ENCODE data around the gene MED20. TPM values are rescaled to one million over a fixed set of nuclear protein-coding genes. Genes with fewer than 3 reads are reported as not detected.
A peak's percentile ranks its signal among the peaks of the same experiment; 100 is the strongest.

MED20 gene
- total and polyA plus RNA-seq, 8 donors: 1.2 to 34.4 (median 10.3) TPM

DNA sequence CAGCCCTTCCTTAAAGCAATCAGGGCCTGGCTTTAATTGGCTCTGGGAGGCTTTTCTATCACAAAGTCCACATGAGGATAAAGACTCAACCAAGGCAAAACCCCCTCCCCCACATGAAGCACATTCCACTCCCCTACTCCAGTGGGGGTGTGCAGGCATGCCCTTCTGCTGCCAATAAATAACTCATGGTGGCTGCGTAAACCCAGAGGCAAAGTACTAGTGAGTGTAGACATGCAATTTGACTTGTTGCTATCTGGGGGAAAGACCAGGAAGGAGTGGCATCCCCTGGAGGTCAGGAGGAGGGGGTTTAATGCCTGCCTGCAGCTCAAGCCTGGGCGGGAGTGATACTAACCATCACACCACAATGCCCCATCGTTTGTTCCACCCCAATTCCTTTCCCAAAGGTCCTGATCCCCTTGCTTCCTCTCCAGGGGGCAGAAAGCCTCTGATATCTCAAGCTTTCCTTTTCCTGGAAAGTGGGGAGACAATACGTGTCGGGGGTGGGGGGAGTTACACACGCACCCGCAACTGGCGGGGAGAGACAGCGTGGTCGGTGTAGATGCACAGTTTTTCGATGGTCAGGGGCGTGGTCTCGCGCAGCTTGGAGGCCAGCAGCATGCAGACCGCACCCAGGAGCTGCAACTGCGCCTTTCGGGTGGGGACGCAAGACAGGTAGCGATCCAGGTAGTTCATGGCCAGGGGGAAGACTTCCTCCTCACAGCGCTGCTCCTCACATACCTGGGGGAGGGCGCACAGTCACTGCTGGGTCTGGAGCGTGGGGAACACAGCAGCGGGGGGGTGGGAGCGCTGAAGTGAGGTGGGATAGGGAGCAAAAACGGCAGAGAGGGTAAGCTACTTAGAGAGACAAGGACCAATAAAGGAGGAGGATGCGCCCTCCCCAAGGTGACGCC is 19.2 kb upstream of the MED20 start:
- peak; percentile 27 to 69 for DNase-seq
- H3K9me3 ChIP-seq: no peaks in the 10 kb centered on the region
- H3K4me3 ChIP-seq: peak overlapping the region; percentile 66 to 90 (median 84)
- peaks cover 29 to 71% (median 64%) of the 10 kb centered on the region in 4 donors for H3K4me1 ChIP-seq
- H3K27me3 ChIP-seq: no peaks in the 10 kb centered on the region
- 12 to 21% (median 12%) methylated on average over 12 to 27 of the region's 27 CpGs for WGBS, 5 donors
- peaks cover 8 to 26% (median 20%) of the 10 kb centered on the region in 4 donors for H3K36me3 ChIP-seq
- intact Hi-C loops (cut with DNase I; ENCODE audit: low total_unique reads): loop anchor here (10.0 kb wide), 1 partner anchor 105 kb away; no protein-coding TSS in a partner anchor
- H3K27ac ChIP-seq: peak overlapping the region; percentile 2 to 91 (median 89)
- TF ChIP-seq, protein P1, sequence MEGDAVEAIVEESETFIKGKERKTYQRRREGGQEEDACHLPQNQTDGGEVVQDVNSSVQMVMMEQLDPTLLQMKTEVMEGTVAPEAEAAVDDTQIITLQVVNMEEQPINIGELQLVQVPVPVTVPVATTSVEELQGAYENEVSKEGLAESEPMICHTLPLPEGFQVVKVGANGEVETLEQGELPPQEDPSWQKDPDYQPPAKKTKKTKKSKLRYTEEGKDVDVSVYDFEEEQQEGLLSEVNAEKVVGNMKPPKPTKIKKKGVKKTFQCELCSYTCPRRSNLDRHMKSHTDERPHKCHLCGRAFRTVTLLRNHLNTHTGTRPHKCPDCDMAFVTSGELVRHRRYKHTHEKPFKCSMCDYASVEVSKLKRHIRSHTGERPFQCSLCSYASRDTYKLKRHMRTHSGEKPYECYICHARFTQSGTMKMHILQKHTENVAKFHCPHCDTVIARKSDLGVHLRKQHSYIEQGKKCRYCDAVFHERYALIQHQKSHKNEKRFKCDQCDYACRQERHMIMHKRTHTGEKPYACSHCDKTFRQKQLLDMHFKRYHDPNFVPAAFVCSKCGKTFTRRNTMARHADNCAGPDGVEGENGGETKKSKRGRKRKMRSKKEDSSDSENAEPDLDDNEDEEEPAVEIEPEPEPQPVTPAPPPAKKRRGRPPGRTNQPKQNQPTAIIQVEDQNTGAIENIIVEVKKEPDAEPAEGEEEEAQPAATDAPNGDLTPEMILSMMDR (IDR thresholded peaks at IDR 0.05): no peak
- no peak for TF ChIP-seq POLR2AphosphoS5 (IDR thresholded peaks at IDR 0.05)
- TF ChIP-seq POLR2A (IDR thresholded peaks at IDR 0.05): no peak
- TF ChIP-seq EP300 (IDR thresholded peaks at IDR 0.05): no peak

- H3K4me1 ChIP-seq: peaks cover 29 to 75% (median 65%) of the 10 kb centered on the region in 4 donors
- no peaks in the 10 kb centered on the region for H3K27me3 ChIP-seq
- 53 to 66% (median 56%) methylated on average over 10 to 11 of the region's 11 CpGs for WGBS, 5 donors
- H3K9me3 ChIP-seq: no peaks in the 10 kb centered on the region
- TF ChIP-seq POLR2A (IDR thresholded peaks at IDR 0.05) (no peak), POLR2AphosphoS5 (IDR thresholded peaks at IDR 0.05) (no peak), EP300 (IDR thresholded peaks at IDR 0.05) (no peak)
- TF ChIP-seq, protein P1 (IDR thresholded peaks at IDR 0.05): no peak
- H3K27ac ChIP-seq: peak overlapping the region in 4 of 5 donors; percentile 89 to 91 (median 90)
- H3K4me3 ChIP-seq: peak overlapping the region in 2 of 4 donors; percentile 21 to 86
- DNase-seq: peak; percentile 30 to 61
- intact Hi-C loops (cut with DNase I; ENCODE audit: low total_unique reads): loop anchor here (10.0 kb wide), 1 partner anchor 105 kb away; no protein-coding TSS in a partner anchor
- peaks cover 14 to 34% (median 28%) of the 10 kb centered on the region in 4 donors for H3K36me3 ChIP-seq
Measured at GRCh38 chr6:41939176-41939847, 18.4 kb upstream of the MED20 start.

GRCh38 chr6:41938590-41939175 is 17.7 kb upstream of the MED20 start:
- H3K4me1 ChIP-seq: peaks cover 29 to 75% (median 65%) of the 10 kb centered on the region in 4 donors
- H3K27me3 ChIP-seq: no peaks in the 10 kb centered on the region
- 60 to 76% (median 73%) methylated on average over 5 of the region's 5 CpGs for WGBS, 5 donors
- peak overlapping the region; percentile 11 to 91 (median 89) for H3K27ac ChIP-seq
- peak overlapping the region in 2 of 4 donors; percentile 5 to 21 for H3K4me3 ChIP-seq
- DNase-seq: no peak
- peaks cover 20 to 40% (median 34%) of the 10 kb centered on the region in 4 donors for H3K36me3 ChIP-seq
- intact Hi-C loops (cut with DNase I; ENCODE audit: low total_unique reads): loop anchor here (10.0 kb wide), 1 partner anchor 106 kb away; no protein-coding TSS in a partner anchor
- H3K9me3 ChIP-seq: no peaks in the 10 kb centered on the region
- TF ChIP-seq, protein P1 (IDR thresholded peaks at IDR 0.05): no peak
- TF ChIP-seq POLR2A (IDR thresholded peaks at IDR 0.05) (no peak), POLR2AphosphoS5 (IDR thresholded peaks at IDR 0.05) (no peak), EP300 (IDR thresholded peaks at IDR 0.05) (no peak)

All from stomach (tissue), 9 donors.